Thyroid gland (tissue), 4 donors: ENCODE measurements around the gene BUD31.

ENCODE experiments used
- POLR2A ChIP-seq, 2 donors: fragments of 450-650 bp; IDR thresholded peaks; one replicate each; pipeline ENCODE4 v1.6.1; 2017; ENCODE audit warnings: antibody characterized with exemption in 2 of 2, mild to moderate bottlenecking in 2 of 2, moderate library complexity in 1 of 2
- TF ChIP-seq, protein P1 (sequence below), 6 experiments: fragments of 200-600 bp in 3 of 6; fragments of 450-650 bp in 3 of 6; sonication (generic) in 3 of 6; IDR thresholded peaks; one replicate each; pipeline ENCODE4 v1.5.1; 2016 to 2019; ENCODE audit warnings: antibody characterized with exemption in 6 of 6, mild to moderate bottlenecking in 2 of 6, inconsistent platforms in 1 of 6, moderate library complexity in 1 of 6

DNA sequence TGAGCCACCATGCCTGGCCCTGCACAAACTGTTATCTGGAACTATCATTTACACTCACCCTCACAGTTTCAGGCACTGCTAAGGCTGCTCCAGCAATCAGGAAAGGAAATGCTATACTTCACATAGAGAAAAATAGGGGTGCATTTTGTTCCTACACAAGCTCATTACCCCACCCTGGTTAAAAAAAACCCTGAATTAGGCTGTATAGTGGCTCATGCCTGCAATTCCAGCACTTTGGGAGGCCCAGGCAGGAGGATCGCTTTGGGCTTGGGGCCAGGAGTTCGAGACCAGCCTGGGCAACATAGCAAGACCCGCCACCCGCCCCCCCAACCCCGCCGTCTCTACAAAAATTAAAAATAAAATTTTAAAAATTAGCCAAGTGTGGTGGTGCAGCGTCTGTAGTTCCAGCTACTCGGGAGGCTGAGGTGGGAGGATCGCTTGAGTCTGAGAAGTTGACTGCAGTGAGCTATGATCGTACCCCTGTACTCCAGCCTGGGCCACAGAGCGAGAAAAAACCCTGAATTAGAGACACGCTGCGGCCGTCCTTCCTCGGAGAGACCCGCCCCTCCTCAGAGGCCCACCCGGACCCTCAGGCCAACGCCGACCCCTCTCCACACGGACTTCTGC is 29.3 kb downstream of the BUD31 start:
- TF ChIP-seq, protein P1, sequence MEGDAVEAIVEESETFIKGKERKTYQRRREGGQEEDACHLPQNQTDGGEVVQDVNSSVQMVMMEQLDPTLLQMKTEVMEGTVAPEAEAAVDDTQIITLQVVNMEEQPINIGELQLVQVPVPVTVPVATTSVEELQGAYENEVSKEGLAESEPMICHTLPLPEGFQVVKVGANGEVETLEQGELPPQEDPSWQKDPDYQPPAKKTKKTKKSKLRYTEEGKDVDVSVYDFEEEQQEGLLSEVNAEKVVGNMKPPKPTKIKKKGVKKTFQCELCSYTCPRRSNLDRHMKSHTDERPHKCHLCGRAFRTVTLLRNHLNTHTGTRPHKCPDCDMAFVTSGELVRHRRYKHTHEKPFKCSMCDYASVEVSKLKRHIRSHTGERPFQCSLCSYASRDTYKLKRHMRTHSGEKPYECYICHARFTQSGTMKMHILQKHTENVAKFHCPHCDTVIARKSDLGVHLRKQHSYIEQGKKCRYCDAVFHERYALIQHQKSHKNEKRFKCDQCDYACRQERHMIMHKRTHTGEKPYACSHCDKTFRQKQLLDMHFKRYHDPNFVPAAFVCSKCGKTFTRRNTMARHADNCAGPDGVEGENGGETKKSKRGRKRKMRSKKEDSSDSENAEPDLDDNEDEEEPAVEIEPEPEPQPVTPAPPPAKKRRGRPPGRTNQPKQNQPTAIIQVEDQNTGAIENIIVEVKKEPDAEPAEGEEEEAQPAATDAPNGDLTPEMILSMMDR (IDR thresholded peaks at IDR 0.05): no peak
- no peak for TF ChIP-seq POLR2A (IDR thresholded peaks at IDR 0.05)
